Lower leg skin (tissue), 3 donors: ENCODE measurements around the gene ANO5.

Experiments used
- POLR2A ChIP-seq, 2 donors: fragments of 450-650 bp; IDR thresholded peaks; one replicate each; pipeline ENCODE4 v1.6.1; 2016 to 2017; ENCODE audit warnings: antibody characterized with exemption in 2 of 2, mild to moderate bottlenecking in 1 of 2, moderate library complexity in 1 of 2
- TF ChIP-seq, protein P1 (sequence below), 3 donors: fragments of 450-650 bp; IDR thresholded peaks; one replicate each; pipeline ENCODE4 v1.5.1; 2016; ENCODE audit warnings: antibody characterized with exemption in 3 of 3, mild to moderate bottlenecking in 3 of 3, moderate library complexity in 2 of 3

GRCh38 chr11:22208151-22208858 lies 15.4 kb downstream of the ANO5 start:
- TF ChIP-seq, protein P1, sequence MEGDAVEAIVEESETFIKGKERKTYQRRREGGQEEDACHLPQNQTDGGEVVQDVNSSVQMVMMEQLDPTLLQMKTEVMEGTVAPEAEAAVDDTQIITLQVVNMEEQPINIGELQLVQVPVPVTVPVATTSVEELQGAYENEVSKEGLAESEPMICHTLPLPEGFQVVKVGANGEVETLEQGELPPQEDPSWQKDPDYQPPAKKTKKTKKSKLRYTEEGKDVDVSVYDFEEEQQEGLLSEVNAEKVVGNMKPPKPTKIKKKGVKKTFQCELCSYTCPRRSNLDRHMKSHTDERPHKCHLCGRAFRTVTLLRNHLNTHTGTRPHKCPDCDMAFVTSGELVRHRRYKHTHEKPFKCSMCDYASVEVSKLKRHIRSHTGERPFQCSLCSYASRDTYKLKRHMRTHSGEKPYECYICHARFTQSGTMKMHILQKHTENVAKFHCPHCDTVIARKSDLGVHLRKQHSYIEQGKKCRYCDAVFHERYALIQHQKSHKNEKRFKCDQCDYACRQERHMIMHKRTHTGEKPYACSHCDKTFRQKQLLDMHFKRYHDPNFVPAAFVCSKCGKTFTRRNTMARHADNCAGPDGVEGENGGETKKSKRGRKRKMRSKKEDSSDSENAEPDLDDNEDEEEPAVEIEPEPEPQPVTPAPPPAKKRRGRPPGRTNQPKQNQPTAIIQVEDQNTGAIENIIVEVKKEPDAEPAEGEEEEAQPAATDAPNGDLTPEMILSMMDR (IDR thresholded peaks at IDR 0.05) = no peak
- TF ChIP-seq POLR2A (IDR thresholded peaks at IDR 0.05) = no peak
